Measurements from ENCODE around the gene FILIP1L. TPM values are rescaled to one million over a fixed set of nuclear protein-coding genes. Genes with fewer than 3 reads are reported as not detected.

The FILIP1L gene
- total RNA-seq, 2 experiments from 2014 or later, result 0.10 to 0.17 TPM

DNA sequence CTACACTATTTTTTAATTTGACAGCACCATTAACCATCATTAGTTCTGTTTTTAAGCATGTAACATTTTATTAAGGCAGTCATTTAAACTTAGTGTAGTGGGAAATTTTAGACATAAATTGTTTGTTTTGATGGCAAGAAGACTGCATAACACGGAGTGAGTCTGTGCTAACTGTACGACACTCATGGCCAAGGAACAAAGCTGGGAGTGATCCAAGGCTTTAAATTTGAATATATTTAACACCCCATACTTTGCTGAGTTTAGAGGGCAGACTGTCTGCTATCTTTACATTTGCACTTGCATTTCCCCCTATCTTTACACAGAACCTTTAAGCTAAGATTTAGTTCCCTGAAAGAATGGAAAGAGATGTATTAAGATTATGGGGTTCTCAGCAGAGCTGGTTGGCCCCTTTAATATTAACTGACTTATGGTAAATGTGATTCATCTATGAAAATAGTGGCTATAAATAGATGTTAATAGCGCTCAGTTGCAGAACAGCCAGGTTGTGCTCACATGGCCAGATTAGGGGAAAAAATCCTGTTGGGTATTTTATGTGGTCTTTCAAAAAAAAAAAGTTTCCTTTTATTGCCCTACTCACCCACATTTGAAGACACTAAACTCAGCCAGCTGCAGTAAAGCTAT, 175.9 kb downstream of the FILIP1L start:
- intact Hi-C loops (cut with micrococcal nuclease), result no loop called here
- ChIA-PET POLR2A (no interaction called here), CTCF (no interaction called here)
- Mint-ChIP-seq H3K9me3 (no peaks in the 10 kb centered on the region), H3K4me1 (ENCODE audit: low read depth) (peaks cover 20% of the 10 kb centered on the region), H3K4me3 (no peak overlapping the region), H3K36me3 (no peaks in the 10 kb centered on the region), H3K27ac (no peak overlapping the region), H3K27me3 (no peaks in the 10 kb centered on the region)
- DNase-seq, result no peak

DNA sequence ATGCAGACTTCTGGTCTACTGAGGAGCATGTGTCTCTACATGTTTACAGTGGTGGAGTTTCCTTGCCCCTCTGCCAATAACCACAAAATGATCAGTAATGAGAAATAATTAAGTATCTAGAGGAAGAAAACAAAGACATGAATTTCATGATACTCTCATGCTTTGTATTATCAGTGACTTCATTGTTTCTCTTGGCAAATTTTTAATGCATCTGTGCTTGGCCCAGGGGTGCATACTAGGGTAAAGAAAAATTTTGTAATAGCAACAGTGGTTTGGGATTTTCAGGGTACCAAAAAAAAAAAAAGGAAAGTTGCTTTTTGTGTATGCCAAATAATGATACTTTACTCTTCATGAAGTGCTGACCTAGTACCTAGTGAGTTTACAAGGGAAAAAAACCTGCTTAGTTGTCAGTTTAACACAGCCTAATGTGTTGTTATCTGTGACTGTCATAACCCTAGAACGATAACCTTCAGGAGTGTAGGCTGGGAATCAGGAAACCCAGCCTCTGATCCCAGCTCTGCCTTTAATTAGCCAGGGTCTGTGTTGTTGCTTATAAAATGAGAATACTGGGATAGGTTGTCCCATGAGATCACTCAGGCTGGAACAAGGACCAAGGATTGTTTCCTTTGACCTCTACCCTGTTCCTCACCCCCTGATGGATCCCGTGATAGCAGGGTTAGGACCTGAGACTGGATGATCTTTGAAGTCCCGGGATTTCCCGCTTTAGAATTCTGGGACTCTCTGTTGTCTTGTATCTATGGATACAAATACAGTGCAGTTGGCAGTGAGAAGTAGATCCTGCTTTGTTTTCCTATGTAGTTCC, 179.1 kb downstream of the FILIP1L start:
- intact Hi-C loops (cut with micrococcal nuclease), result no loop called here
- H3K9me3 Mint-ChIP-seq, result no peaks in the 10 kb centered on the region
- peaks cover 20% of the 10 kb centered on the region for H3K4me1 Mint-ChIP-seq (ENCODE audit: low read depth)
- H3K27ac Mint-ChIP-seq, result no peak overlapping the region
- ChIA-PET CTCF (no interaction called here), POLR2A (no interaction called here)
- H3K4me3 Mint-ChIP-seq, result no peak overlapping the region
- H3K36me3 Mint-ChIP-seq, result no peaks in the 10 kb centered on the region
- no peak for DNase-seq
- H3K27me3 Mint-ChIP-seq, result no peaks in the 10 kb centered on the region

DNA sequence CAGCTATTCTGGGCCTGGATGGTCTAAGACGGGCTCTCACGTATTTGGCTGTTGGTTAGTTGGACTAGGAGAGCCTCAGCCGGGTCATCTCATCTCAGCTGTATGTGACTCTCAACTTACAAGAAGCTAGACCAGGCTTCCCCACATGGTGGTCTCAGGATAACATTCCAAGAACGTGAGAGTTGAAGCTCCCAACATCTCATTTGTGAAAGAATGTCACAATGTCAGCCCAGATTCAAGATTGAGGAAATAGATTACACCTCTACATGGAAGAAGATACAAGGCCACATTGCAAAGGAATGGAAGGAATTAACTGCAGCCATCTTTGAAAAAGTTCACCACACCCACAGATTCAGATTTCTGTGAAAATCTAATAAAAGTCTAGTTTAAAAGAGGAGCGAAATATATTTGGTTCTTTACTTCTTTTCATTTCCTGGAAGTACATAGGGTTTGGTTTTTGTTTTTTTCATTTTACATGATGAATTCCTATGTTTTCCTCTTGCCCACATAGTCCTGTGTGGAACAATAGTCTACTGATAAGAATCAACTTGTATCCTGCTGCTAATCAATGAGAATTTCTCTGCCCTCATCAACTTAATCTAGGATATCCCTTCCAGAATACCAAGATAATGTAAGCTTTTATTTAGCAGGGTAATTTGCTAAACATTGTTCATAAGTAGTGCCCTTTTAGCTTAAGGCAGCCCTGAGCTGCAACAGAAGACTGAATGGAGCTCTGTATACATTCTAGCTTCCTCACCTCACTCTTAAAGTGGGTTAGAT, 180.1 kb downstream of the FILIP1L start:
- Mint-ChIP-seq H3K27me3 (no peaks in the 10 kb centered on the region), H3K9me3 (no peaks in the 10 kb centered on the region), H3K4me3 (no peak overlapping the region), H3K4me1 (ENCODE audit: low read depth) (peaks cover 18% of the 10 kb centered on the region), H3K36me3 (no peaks in the 10 kb centered on the region), H3K27ac (no peak overlapping the region)
- ChIA-PET CTCF (no interaction called here), POLR2A (no interaction called here)
- DNase-seq, result no peak
- intact Hi-C loops (cut with micrococcal nuclease), result no loop called here

DNA sequence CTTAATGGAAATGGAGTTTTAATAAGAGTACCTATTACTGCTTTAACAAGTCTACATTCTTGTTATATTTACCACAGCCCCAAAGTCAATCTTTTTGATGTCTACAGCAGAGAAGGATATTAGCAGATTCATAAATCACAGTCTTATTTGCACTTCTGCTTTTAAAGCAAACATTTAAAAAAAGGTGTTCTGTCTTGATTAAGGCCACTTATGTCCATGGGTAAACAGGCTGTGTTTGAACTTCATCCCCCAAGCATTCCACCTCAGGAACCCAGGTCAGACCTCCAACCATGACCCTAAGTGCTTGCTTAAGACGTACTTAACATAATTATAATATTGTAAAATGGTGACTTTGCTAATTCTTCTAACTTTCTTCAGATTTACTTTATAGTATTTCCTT, 183.2 kb downstream of the FILIP1L start:
- Mint-ChIP-seq H3K4me3 (no peak overlapping the region), H3K27me3 (no peaks in the 10 kb centered on the region), H3K4me1 (ENCODE audit: low read depth) (no peaks in the 10 kb centered on the region), H3K9me3 (no peaks in the 10 kb centered on the region), H3K36me3 (no peaks in the 10 kb centered on the region), H3K27ac (no peak overlapping the region)
- DNase-seq, result no peak
- ChIA-PET CTCF (no interaction called here), POLR2A (no interaction called here)
- intact Hi-C loops (cut with micrococcal nuclease), result no loop called here

DNA sequence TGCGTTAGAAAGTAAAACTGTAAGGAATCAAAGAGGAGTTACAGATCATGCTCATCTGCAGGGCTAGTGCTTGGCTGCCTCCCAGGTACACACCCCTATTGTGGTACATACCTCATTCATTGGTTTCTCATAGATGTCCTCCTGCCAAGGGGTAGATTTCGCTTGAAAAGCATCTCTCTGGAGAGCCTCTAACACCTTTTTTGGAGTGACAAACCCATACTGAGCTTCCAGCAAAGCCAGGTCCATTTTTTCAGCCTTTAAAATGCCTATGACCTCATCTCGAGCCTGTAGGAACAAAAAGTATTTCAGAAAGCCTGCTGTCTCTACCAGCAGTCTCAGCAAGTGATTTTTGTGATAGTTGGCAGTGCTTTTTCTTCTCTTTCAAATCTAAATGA, 184.6 kb downstream of the FILIP1L start:
- ChIA-PET POLR2A (no interaction called here), CTCF (no interaction called here)
- Mint-ChIP-seq H3K4me1 (ENCODE audit: low read depth) (no peaks in the 10 kb centered on the region), H3K27ac (no peak overlapping the region), H3K4me3 (no peak overlapping the region), H3K27me3 (no peaks in the 10 kb centered on the region), H3K9me3 (no peaks in the 10 kb centered on the region), H3K36me3 (no peaks in the 10 kb centered on the region)
- DNase-seq, result no peak
- intact Hi-C loops (cut with micrococcal nuclease), result no loop called here

DNA sequence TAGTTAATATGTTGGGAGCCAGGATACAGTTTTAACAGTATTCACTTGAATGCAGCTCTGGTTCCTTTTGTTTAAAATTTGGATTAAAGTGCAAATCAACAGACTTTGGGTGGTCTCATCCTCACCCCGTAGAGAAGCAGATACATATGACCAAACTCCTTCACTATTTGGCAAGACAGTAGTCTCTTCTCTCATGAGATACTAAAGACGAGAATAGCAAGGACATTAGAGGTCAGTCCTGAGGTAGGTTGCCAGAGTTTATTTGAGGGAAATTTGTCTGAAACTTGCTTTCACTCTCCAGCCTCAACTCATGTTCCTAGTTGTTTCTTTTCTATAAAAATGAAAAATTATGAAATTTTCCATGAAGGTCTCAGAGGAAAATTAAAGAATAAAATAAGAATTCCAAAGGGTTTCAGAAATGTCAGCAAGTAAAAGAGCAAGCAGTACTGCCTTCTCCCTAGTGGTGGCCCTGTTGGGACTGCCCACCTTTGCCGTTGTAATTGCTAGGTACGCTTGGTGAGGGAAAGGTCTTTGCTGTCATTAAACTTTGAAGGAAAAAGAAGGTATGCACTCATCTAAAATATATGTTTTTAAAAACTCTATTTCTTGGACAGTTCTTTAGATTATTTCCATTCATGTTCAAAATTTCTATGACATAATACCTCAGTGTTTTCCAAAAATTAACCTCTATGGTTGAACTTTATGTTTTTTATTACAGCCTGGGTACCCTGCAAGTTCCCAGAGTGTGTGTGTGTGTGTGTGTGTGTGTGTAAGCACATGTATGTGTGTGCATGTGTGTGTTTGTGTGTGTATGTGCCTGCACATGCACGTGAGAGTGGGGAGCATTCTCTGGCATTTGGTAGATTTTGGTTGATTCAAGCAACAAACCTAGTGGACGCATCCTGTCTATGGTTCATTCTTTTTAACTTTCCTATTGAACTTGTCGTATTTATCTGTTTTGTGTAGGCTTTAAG, 185.2 kb downstream of the FILIP1L start:
- ChIA-PET CTCF (no interaction called here), POLR2A (no interaction called here)
- Mint-ChIP-seq H3K27me3 (no peaks in the 10 kb centered on the region), H3K4me1 (ENCODE audit: low read depth) (no peaks in the 10 kb centered on the region), H3K4me3 (no peak overlapping the region), H3K27ac (no peak overlapping the region), H3K36me3 (no peaks in the 10 kb centered on the region), H3K9me3 (no peaks in the 10 kb centered on the region)
- no peak for DNase-seq
- intact Hi-C loops (cut with micrococcal nuclease), result no loop called here

DNA sequence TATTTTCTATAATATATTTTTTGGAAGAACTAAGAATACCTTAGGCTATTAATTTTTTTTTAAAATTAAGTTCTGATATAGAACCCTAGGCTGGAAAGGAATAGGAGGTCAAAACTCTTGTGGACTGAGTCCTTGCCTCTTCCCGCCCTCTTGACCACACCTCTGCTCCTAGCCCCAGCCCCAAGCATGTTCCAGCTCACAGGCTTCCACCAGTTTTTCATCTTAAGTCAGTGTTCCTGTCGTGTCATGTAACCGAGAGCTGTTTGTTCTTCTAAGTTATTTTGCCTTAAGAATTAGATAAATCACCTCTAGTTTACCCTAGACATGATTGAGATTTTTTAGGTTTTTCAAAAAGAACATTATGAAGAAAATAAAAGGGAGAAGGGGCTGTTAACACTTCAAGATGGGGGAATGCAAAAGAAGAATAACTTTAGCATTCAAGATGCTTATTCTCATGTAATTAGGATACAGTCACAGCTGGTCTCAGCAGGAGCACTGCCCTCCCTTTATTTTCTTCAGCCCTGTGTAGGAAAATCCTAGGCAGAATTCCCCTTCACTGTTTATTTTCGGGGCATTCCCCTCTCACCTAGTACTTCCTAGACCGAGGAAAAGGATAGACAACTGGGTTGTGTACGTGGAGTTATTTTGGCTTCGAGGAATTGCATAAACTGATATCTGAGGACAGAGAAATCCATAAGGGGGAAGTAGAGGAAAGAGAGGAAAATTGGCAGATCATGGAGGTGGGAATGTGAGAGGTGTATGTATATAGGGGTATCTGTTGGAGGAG, 186.4 kb downstream of the FILIP1L start:
- Mint-ChIP-seq H3K27me3 (no peaks in the 10 kb centered on the region), H3K9me3 (no peaks in the 10 kb centered on the region), H3K4me3 (no peak overlapping the region), H3K36me3 (peaks cover 5% of the 10 kb centered on the region), H3K27ac (no peak overlapping the region), H3K4me1 (ENCODE audit: low read depth) (no peaks in the 10 kb centered on the region)
- ChIA-PET CTCF (no interaction called here), POLR2A (no interaction called here)
- DNase-seq, result no peak
- intact Hi-C loops (cut with micrococcal nuclease), result no loop called here

DNA sequence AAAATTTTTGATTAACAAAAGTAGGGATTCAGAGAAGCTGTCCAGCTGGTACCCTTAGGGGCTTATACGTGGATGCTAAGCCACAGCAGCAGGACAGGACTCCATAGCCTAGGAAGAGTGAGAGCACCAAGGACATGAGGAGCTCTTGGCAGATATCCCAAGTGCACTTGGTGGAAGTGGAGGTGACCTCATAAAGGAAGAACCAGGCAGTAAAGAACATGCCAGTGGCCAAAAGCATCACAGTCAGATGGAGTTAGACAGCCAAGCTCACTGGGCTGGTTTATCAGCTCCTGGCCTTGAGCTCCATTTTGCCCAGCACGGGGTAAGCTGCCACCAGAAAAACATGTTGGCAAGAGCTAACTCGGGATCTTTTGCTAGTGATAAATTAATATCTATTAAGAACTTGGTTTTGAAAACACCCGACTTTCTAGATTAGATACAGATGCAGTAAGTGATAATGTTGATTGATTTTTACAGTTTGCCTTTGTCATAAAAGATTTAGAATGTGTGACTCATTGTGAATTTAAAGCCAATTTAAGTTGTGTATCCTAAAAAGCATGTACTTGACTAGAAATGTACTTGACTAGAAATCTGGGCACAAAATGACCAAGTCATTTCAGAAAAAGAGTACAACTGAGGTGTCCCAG, 188.6 kb downstream of the FILIP1L start:
- H3K36me3 Mint-ChIP-seq, result peaks cover 7% of the 10 kb centered on the region
- POLR2A ChIA-PET, result no interaction called here
- H3K27me3 Mint-ChIP-seq, result no peaks in the 10 kb centered on the region
- no peak for DNase-seq
- no peak overlapping the region for H3K27ac Mint-ChIP-seq
- intact Hi-C loops (cut with micrococcal nuclease), result no loop called here
- peaks cover 3% of the 10 kb centered on the region for H3K4me1 Mint-ChIP-seq (ENCODE audit: low read depth)
- CTCF ChIA-PET, result no interaction called here
- no peak overlapping the region for H3K4me3 Mint-ChIP-seq
- H3K9me3 Mint-ChIP-seq, result no peaks in the 10 kb centered on the region

DNA sequence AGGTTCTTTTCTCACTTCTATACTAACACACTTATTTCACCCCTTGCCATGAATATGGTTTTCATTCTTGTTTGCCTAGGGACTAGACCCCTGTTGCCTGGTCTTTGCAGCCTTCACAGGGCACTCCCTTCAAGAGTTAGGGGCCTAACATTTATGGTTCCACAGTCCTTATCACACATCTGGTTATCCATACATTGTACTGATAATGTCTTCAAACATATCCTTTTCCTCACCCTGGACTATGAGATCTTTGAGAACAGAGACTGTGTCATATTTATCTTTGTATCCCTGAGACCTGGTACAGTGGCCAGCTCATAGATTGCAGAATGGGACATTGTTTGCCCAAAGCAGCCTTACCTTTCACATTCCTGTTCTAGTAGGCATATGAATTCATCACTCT, 190.4 kb downstream of the FILIP1L start:
- ChIA-PET POLR2A (no interaction called here), CTCF (no interaction called here)
- intact Hi-C loops (cut with micrococcal nuclease), result no loop called here
- no peak overlapping the region for H3K4me3 Mint-ChIP-seq
- H3K36me3 Mint-ChIP-seq, result peaks cover 7% of the 10 kb centered on the region
- H3K27me3 Mint-ChIP-seq, result no peaks in the 10 kb centered on the region
- no peaks in the 10 kb centered on the region for H3K9me3 Mint-ChIP-seq
- peaks cover 3% of the 10 kb centered on the region for H3K4me1 Mint-ChIP-seq (ENCODE audit: low read depth)
- DNase-seq, result no peak
- H3K27ac Mint-ChIP-seq, result no peak overlapping the region

DNA sequence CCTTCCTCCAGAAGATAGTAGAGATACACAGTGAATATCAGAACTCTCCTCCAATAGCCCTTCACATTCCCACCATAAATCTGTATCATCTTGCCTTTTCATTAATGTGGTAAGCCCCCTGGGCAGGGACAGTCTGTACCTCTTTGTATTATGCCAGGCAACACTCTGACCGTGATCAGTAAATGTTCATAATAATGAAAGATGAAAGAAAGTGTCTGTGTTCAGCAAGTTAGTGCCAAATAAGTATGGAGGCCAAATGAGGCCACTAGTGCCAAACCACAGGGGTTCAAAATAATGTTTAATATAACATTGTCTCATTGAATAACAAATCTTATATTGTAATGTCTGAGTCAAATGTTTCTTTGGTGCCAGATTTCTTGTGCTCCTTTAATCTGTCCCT, 192.3 kb downstream of the FILIP1L start:
- no peaks in the 10 kb centered on the region for H3K9me3 Mint-ChIP-seq
- H3K4me3 Mint-ChIP-seq, result no peak overlapping the region
- intact Hi-C loops (cut with micrococcal nuclease), result no loop called here
- peaks cover 7% of the 10 kb centered on the region for H3K36me3 Mint-ChIP-seq
- ChIA-PET CTCF (no interaction called here), POLR2A (no interaction called here)
- peaks cover 3% of the 10 kb centered on the region for H3K4me1 Mint-ChIP-seq (ENCODE audit: low read depth)
- no peak overlapping the region for H3K27ac Mint-ChIP-seq
- DNase-seq, result no peak
- no peaks in the 10 kb centered on the region for H3K27me3 Mint-ChIP-seq

DNA sequence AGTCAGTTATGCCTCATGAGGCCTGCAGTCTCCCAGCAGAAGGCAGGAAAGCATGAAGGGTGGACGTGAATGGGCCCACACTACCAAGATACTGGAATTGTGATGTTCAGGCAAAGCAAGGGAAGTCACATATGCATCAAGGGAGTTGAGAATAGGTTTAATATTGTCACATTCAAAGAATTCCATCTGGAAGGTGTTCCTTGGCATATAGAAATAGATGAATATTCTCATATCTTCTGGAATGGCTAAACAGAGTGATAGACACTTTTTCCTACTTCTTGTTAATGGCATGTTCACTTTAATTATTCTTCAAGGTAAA, 193.0 kb downstream of the FILIP1L start:
- Mint-ChIP-seq H3K27me3 (no peaks in the 10 kb centered on the region), H3K36me3 (peaks cover 9% of the 10 kb centered on the region), H3K27ac (no peak overlapping the region), H3K4me1 (ENCODE audit: low read depth) (peaks cover 3% of the 10 kb centered on the region), H3K4me3 (no peak overlapping the region), H3K9me3 (no peaks in the 10 kb centered on the region)
- no peak for DNase-seq
- ChIA-PET CTCF (no interaction called here), POLR2A (no interaction called here)
- intact Hi-C loops (cut with micrococcal nuclease), result no loop called here

All from activated CD4-positive, alpha-beta memory T cell treated with anti-CD3 and anti-CD28 coated beads for 36 hours (primary cell).